Psoas muscle (tissue), 8 donors: Measurements from ENCODE around the gene MAP3K4. TPM values are rescaled to one million over a fixed set of nuclear protein-coding genes. Genes with fewer than 3 reads are reported as not detected.
A peak's percentile ranks its signal among the peaks of the same experiment; 100 is the strongest.

Experiments
- ATAC-seq, 4 donors: fragments of 200-7000 bp; cut with Tn5 transposase; one replicate each; pipeline ENCODE4 v1.9.1; 2020; ENCODE audit warnings: moderate library complexity in 3 of 4, mild to moderate bottlenecking in 2 of 4
- DNase-seq, 2 donors: peaks; one replicate each; pipeline ENCODE4 v3.0.0-alpha.2; 2020
- H3K27ac ChIP-seq: fragments of 200-600 bp; one replicate; pipeline ENCODE4 v1.8.0; 2022
- H3K27me3 ChIP-seq, 3 donors: fragments of 200-600 bp in 1 of 3; one replicate each; pipeline versions ENCODE4 v1.6.1 to v1.8.0; 2013 to 2022; ENCODE audit warnings: low read length in 2 of 3, mild to moderate bottlenecking in 2 of 3, moderate library complexity in 1 of 3; ENCODE audit not compliant: insufficient read depth in 3 of 3
- H3K36me3 ChIP-seq, 2 donors: fragments of 200-600 bp in 1 of 2; one replicate each; pipeline versions ENCODE4 v1.6.1 to v1.8.0; 2013 to 2022; ENCODE audit warnings: low read depth in 1 of 2, mild to moderate bottlenecking in 1 of 2, moderate library complexity in 1 of 2; ENCODE audit not compliant: insufficient read depth in 1 of 2
- H3K4me1 ChIP-seq: fragments of 200-600 bp; one replicate; pipeline ENCODE4 v1.8.0; 2022
- H3K4me3 ChIP-seq: fragments of 200-600 bp; one replicate; pipeline ENCODE4 v1.8.0; 2022; ENCODE audit warnings: mild to moderate bottlenecking
- H3K9me3 ChIP-seq: fragments of 200-600 bp; one replicate; pipeline ENCODE4 v1.8.0; 2022
- WGBS, 3 donors: extraction: QIAGEN DNeasy Blood & Tissue Kit; methylation state at CpG; one replicate each; pipeline versions ENCODE4 v1.1.6 to v1.1.7; 2013; 5-methylcytosine and 5-hydroxymethylcytosine counted together
- intact Hi-C, 2 donors: fragments of 100-400 bp; cut with DNase I; formaldehyde crosslinking; loops; one replicate each; pipeline versions ENCODE4 v1.11.0 to v1.14.2; 2022
- polyA plus RNA-seq, 3 donors: library from polyadenylated mRNA; stranded (reverse); fragments of 200-250 nt; gene quantifications; one replicate each; pipeline ENCODE4 v1.2.3, GENCODE V29; 2013
- total RNA-seq, 4 donors: library from RNA; stranded (reverse); fragmentation: NEBNext Ultra II Directional in 2 of 4; extraction: Animal tissue kit (Norgen Biotek cat#: 25700) in 2 of 4; gene quantifications; one replicate each; pipeline versions ENCODE4 v1.2.1 to v1.2.4, GENCODE V29; 2021 to 2023
- TF ChIP-seq, protein P1 (sequence below): fragments of 200-600 bp; IDR thresholded peaks from one replicate; pipeline ENCODE4 v1.8.0; 2022; ENCODE audit warnings: antibody characterized with exemption
- donor health status: healthy with polysubstance abuse.
- donor health status: DM: no; HTN: no; CAD: no; lungs with moderate emphysema.
- donor health status: Bipolar disorder and iron deficiency.
- donor health status: healthy.
- donor health status: DM: yes; HTN: yes; CAD: no.
- donor health status: DM: no; HTN: no; CAD: no.
- donor health status: DM: no; HTN: no; CAD: no.
- donor health status: DM: yes; HTN: yes; CAD: no.

Gene MAP3K4
- total and polyA plus RNA-seq, 7 donors = 13.5 to 45.8 (median 19.4) TPM

DNA sequence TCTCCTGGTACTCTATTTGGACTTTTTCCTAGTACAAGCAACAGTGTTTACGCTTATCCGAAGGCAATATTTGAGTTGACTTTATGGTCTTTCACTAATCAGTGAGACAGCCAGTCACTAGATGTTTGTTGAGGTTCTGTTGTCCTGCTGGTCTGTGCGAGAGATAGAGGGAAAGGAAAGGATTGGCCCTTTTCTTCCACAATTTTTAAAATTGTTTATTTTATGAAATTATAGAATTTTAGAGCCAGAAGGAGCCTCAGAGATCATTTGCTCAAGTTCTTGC lies 44.4 kb downstream of the MAP3K4 start:
- WGBS, 3 donors = 96 to 100% (median 99%) methylated on average over 3 of the region's 3 CpGs

DNA sequence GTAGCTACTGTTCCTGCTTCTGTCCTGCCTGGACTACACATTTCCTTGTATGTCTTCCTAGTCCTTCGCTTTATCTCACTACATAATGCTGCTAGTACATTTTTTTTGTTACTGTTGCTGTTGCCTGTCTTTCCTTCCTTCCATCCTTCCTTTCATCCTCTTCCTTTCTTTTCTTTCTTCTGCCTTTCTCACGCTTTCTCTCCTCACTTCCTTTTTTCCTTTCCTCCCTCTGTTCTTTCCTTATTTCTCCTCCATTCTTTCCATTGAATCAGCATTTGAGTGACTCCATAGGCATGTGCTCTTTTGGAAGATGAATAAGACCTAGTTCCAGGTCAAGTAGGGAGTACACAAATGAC lies 46.3 kb downstream of the MAP3K4 start:
- no peaks in the 10 kb centered on the region for H3K27me3 ChIP-seq
- no peaks in the 10 kb centered on the region for H3K9me3 ChIP-seq
- peaks cover 2 to 20% of the 10 kb centered on the region in 2 donors for H3K36me3 ChIP-seq
- DNase-seq = no peak
- TF ChIP-seq, protein P1, sequence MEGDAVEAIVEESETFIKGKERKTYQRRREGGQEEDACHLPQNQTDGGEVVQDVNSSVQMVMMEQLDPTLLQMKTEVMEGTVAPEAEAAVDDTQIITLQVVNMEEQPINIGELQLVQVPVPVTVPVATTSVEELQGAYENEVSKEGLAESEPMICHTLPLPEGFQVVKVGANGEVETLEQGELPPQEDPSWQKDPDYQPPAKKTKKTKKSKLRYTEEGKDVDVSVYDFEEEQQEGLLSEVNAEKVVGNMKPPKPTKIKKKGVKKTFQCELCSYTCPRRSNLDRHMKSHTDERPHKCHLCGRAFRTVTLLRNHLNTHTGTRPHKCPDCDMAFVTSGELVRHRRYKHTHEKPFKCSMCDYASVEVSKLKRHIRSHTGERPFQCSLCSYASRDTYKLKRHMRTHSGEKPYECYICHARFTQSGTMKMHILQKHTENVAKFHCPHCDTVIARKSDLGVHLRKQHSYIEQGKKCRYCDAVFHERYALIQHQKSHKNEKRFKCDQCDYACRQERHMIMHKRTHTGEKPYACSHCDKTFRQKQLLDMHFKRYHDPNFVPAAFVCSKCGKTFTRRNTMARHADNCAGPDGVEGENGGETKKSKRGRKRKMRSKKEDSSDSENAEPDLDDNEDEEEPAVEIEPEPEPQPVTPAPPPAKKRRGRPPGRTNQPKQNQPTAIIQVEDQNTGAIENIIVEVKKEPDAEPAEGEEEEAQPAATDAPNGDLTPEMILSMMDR = no peak
- intact Hi-C loops = no loop called here
- WGBS, 3 donors = 96% methylated on average over 2 of the region's 2 CpGs
- ATAC-seq = no peak
- peaks cover 17% of the 10 kb centered on the region for H3K4me1 ChIP-seq
- H3K27ac ChIP-seq = peak overlapping the region; percentile 78
- no peak overlapping the region for H3K4me3 ChIP-seq

More for the DNA sequence above, 44.4 kb downstream of the MAP3K4 start:
- no peak for ATAC-seq
- Histone ChIP-seq H3K9me3 (no peaks in the 10 kb centered on the region), H3K36me3 (peaks cover 0 to 20% of the 10 kb centered on the region in 2 donors), H3K4me1 (peaks cover 21% of the 10 kb centered on the region), H3K4me3 (no peak overlapping the region), H3K27me3 (no peaks in the 10 kb centered on the region), H3K27ac (no peak overlapping the region)
- TF ChIP-seq, protein P1 = no peak
- intact Hi-C loops = no loop called here
- DNase-seq = no peak

- Histone ChIP-seq H3K27ac (peak overlapping the region; percentile 78), H3K9me3 (no peaks in the 10 kb centered on the region), H3K36me3 (peaks cover 2 to 20% of the 10 kb centered on the region in 2 donors), H3K4me1 (peaks cover 18% of the 10 kb centered on the region), H3K4me3 (no peak overlapping the region), H3K27me3 (no peaks in the 10 kb centered on the region)
- intact Hi-C loops = no loop called here
- 31 to 46% (median 31%) methylated on average over 3 of the region's 3 CpGs for WGBS, 3 donors
- DNase-seq (peak in 1 of 2 donors; percentile 21), ATAC-seq (peak; percentile 76 to 91 (median 86))
- TF ChIP-seq, protein P1 = no peak
Observed at GRCh38 chr6:161038229-161039031, 46.9 kb downstream of the MAP3K4 start.

- 94 to 96% (median 94%) methylated on average over 7 of the region's 7 CpGs for WGBS, 3 donors
- intact Hi-C loops = no loop called here
- no peak for ATAC-seq
- Histone ChIP-seq H3K36me3 (peaks cover 2 to 8% of the 10 kb centered on the region in 2 donors), H3K4me1 (peaks cover 24% of the 10 kb centered on the region), H3K4me3 (no peak overlapping the region), H3K9me3 (no peaks in the 10 kb centered on the region), H3K27ac (no peak overlapping the region), H3K27me3 (no peaks in the 10 kb centered on the region)
- DNase-seq = no peak
- TF ChIP-seq, protein P1 = no peak
Observed at GRCh38 chr6:161041274-161041673, 49.7 kb downstream of the MAP3K4 start.

GRCh38 chr6:161044335-161044734 lies 52.8 kb downstream of the MAP3K4 start:
- intact Hi-C loops = no loop called here
- H3K27ac ChIP-seq = no peak overlapping the region
- DNase-seq (no peak), ATAC-seq (peak in 2 of 4 donors; percentile 8 to 24)
- no peaks in the 10 kb centered on the region for H3K9me3 ChIP-seq
- WGBS, 3 donors = 94 to 97% (median 94%) methylated on average over 2 of the region's 2 CpGs
- H3K27me3 ChIP-seq = no peaks in the 10 kb centered on the region
- TF ChIP-seq, protein P1 = no peak
- peaks cover 11% of the 10 kb centered on the region for H3K4me1 ChIP-seq
- H3K36me3 ChIP-seq = peaks cover 2 to 8% of the 10 kb centered on the region in 2 donors
- no peak overlapping the region for H3K4me3 ChIP-seq
